Measurements from ENCODE around the gene SLK. TPM values are rescaled to one million over a fixed set of nuclear protein-coding genes. Genes with fewer than 3 reads are reported as not detected.

The SLK gene
- total and polyA plus RNA-seq, 2 donors (not counting 3 experiments of a cell fraction or from before 2014, with no cell fraction given), result 4.5 to 36.0 TPM

DNA sequence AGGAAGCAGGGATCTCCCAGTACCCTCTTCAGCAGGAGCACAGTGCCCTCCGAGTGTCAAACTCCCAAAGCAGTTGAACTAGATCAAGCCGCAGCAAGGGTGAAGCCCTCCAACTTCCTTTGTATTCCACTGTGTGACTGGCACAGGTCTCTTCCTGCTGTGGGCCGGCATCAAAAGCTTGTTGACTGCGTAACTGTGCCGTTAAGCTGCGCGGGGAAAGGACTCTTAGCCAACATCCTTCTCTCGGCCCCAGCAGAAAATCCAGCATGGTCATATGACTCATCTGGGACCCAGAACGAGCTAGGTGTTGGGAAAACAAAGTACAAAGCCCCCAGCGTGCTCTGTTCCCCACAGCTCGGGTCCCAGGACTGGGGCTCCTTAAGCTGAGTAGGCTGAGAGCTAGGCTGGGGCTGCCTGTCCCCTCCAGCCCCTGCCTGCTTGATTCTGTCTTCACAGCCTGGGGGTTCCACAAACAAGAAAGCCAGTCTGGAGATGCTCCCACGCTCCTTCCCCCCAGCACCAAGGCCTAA is 66.5 kb downstream of the SLK start:
- DNase-seq (ENCODE audit: low read depth, low spot score), result no peak
- H3K9ac ChIP-seq (replicated peaks; ENCODE audit: extremely low read depth, insufficient read depth, low read length), result no peak overlapping the region
- no peak for FAIRE-seq
- no peaks in the 10 kb centered on the region for H3K79me2 ChIP-seq (ENCODE audit: control insufficient read depth, insufficient read depth, low read length)
- ChIA-PET POLR2A (no interaction called here), CTCF (interaction anchor here (0.9 to 2.5 kb wide), 6 partner anchors 12 to 146 kb away, joined by 3 to 12 read pairs (median 4); no protein-coding TSS in a partner anchor)
- H3K9me3 ChIP-seq (replicated peaks; ENCODE audit: control insufficient read depth, insufficient read depth, low read length), result no peaks in the 10 kb centered on the region
- no peaks in the 10 kb centered on the region for H3K9me1 ChIP-seq (replicated peaks; ENCODE audit: control insufficient read depth, extremely low read depth, insufficient read depth, low read length)
- BruUV-seq (replicated peaks), result no TSS peak
- no peaks in the 10 kb centered on the region for H4K20me1 ChIP-seq (replicated peaks; ENCODE audit: control insufficient read depth, extremely low read depth, insufficient read depth, low read length)
- intact Hi-C loops (cut with micrococcal nuclease) (no loop called here), dilution Hi-C loops (cut with MboI; ENCODE audit: extremely low pct_ligation_motif_present, low sequenced_read_pairs) (no loop called here)
- H3K36me3 ChIP-seq (ENCODE audit: control insufficient read depth in 2 of 2, extremely low read depth in 1 of 2, insufficient read depth in 2 of 2, low read length in 2 of 2), result peaks cover 0 to 2% of the 10 kb centered on the region in 2 experiments
- no peaks in the 10 kb centered on the region for H3K27me3 ChIP-seq (ENCODE audit: control insufficient read depth in 2 of 2, insufficient read depth in 2 of 2, low read length in 2 of 2)
- no peak overlapping the region for H3K4me2 ChIP-seq (ENCODE audit: insufficient read depth, low read length)
- H2AFZ ChIP-seq (ENCODE audit: low read depth, low read length), result no peak overlapping the region
- H3K27ac ChIP-seq (ENCODE audit: insufficient read depth, low read depth, low read length), result no peak overlapping the region
- no peaks in the 10 kb centered on the region for H3K4me1 ChIP-seq (ENCODE audit: control insufficient read depth, extremely low read depth, insufficient read depth, low read length)
- H3K4me3 ChIP-seq (replicated peaks in 1 of 3; ENCODE audit: insufficient read depth in 1 of 3, low read depth in 1 of 3, low read length in 3 of 3), result no peak overlapping the region
- TF ChIP-seq, protein P1, sequence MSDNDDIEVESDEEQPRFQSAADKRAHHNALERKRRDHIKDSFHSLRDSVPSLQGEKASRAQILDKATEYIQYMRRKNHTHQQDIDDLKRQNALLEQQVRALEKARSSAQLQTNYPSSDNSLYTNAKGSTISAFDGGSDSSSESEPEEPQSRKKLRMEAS (IDR thresholded peaks at IDR 0.05; ENCODE audit: insufficient read depth, insufficient read length), result no peak
- no peak for TF ChIP-seq JUN (IDR thresholded peaks at IDR 0.05; ENCODE audit: borderline replicate concordance, insufficient read depth, insufficient read length, low read depth)

DNA sequence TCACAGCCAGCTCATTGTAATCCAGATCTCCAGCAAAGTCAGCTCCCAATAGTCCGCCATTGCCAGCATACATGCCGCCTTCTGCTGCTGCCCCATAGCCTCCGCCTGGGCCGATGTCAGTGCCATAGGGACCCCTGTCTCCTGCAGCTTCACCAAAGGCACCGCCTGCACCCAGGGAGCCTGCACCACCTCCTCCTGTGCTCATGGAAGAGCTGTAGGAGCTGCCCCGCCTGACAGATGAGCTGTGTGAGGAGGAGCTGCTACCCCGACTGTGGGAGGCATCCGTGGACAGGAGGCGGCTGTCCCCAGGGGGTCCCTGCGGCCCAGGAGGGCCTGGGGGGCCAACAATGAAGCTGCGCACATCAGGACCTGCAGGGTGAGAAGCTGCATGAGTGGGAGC is 67.0 kb downstream of the SLK start:
- H3K4me1 ChIP-seq (ENCODE audit: control insufficient read depth, extremely low read depth, insufficient read depth, low read length), result no peaks in the 10 kb centered on the region
- H3K9me1 ChIP-seq (replicated peaks; ENCODE audit: control insufficient read depth, extremely low read depth, insufficient read depth, low read length), result no peaks in the 10 kb centered on the region
- H3K9me3 ChIP-seq (replicated peaks; ENCODE audit: control insufficient read depth, insufficient read depth, low read length), result no peaks in the 10 kb centered on the region
- no peak overlapping the region for H3K4me2 ChIP-seq (ENCODE audit: insufficient read depth, low read length)
- no TSS peak for BruUV-seq (replicated peaks)
- FAIRE-seq, result no peak
- TF ChIP-seq POLR2AphosphoS5 (IDR thresholded peaks at IDR 0.05; ENCODE audit: insufficient read depth, low read depth, low read length) (no peak), MYC (IDR thresholded peaks at IDR 0.05; ENCODE audit: low read depth, low read length) (no peak), POLR2A (IDR thresholded peaks at IDR 0.05; ENCODE audit: low read depth, low read length) (no peak), EZH2 (IDR thresholded peaks at IDR 0.05; ENCODE audit: borderline replicate concordance, low read depth, low read length, severe bottlenecking) (no peak), FOS (IDR thresholded peaks at IDR 0.05; ENCODE audit: borderline replicate concordance, insufficient read depth, low read length) (no peak), GATA2 (IDR thresholded peaks at IDR 0.05; ENCODE audit: insufficient read depth, insufficient read length, low read depth, low read length) (no peak), JUN (IDR thresholded peaks at IDR 0.05; ENCODE audit: borderline replicate concordance, insufficient read depth, insufficient read length, low read depth) (no peak)
- TF ChIP-seq, protein P1 (IDR thresholded peaks at IDR 0.05; ENCODE audit: insufficient read depth, insufficient read length), result no peak
- TF ChIP-seq, protein P2, sequence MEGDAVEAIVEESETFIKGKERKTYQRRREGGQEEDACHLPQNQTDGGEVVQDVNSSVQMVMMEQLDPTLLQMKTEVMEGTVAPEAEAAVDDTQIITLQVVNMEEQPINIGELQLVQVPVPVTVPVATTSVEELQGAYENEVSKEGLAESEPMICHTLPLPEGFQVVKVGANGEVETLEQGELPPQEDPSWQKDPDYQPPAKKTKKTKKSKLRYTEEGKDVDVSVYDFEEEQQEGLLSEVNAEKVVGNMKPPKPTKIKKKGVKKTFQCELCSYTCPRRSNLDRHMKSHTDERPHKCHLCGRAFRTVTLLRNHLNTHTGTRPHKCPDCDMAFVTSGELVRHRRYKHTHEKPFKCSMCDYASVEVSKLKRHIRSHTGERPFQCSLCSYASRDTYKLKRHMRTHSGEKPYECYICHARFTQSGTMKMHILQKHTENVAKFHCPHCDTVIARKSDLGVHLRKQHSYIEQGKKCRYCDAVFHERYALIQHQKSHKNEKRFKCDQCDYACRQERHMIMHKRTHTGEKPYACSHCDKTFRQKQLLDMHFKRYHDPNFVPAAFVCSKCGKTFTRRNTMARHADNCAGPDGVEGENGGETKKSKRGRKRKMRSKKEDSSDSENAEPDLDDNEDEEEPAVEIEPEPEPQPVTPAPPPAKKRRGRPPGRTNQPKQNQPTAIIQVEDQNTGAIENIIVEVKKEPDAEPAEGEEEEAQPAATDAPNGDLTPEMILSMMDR (IDR thresholded peaks at IDR 0.05; ENCODE audit: extremely low read depth in 1 of 2, insufficient read depth in 1 of 2, low read depth in 1 of 2, low read length in 2 of 2), result no peak
- dilution Hi-C loops (cut with MboI; ENCODE audit: extremely low pct_ligation_motif_present, low sequenced_read_pairs), result no loop called here
- no peak overlapping the region for H2AFZ ChIP-seq (ENCODE audit: low read depth, low read length)
- intact Hi-C loops (cut with micrococcal nuclease), result no loop called here
- ChIA-PET POLR2A (no interaction called here), CTCF (interaction anchor here (0.7 to 1.9 kb wide), 7 partner anchors 13 to 146 kb away, joined by 3 to 7 read pairs (median 3); no protein-coding TSS in a partner anchor)
- H3K27ac ChIP-seq (ENCODE audit: insufficient read depth, low read depth, low read length), result no peak overlapping the region
- H3K36me3 ChIP-seq (ENCODE audit: control insufficient read depth in 2 of 2, extremely low read depth in 1 of 2, insufficient read depth in 2 of 2, low read length in 2 of 2), result no peaks in the 10 kb centered on the region
- H3K79me2 ChIP-seq (ENCODE audit: control insufficient read depth, insufficient read depth, low read length), result no peaks in the 10 kb centered on the region
- H3K27me3 ChIP-seq (ENCODE audit: control insufficient read depth in 2 of 2, insufficient read depth in 2 of 2, low read length in 2 of 2), result no peaks in the 10 kb centered on the region
- DNase-seq (ENCODE audit: low read depth, low spot score), result no peak
- no peak overlapping the region for H3K4me3 ChIP-seq (replicated peaks in 1 of 3; ENCODE audit: insufficient read depth in 1 of 3, low read depth in 1 of 3, low read length in 3 of 3)
- no peaks in the 10 kb centered on the region for H4K20me1 ChIP-seq (replicated peaks; ENCODE audit: control insufficient read depth, extremely low read depth, insufficient read depth, low read length)
- no peak overlapping the region for H3K9ac ChIP-seq (replicated peaks; ENCODE audit: extremely low read depth, insufficient read depth, low read length)

Measured in endothelial cell of umbilical vein (primary cell).